Dedifferentiated amniotic fluid mesenchymal stem cell (primary cell): ENCODE results near the gene RASL11A.
"Not testable (repeated sequence)": the region's sequence is repeated elsewhere in the genome, so short reads cannot be mapped to it uniquely, and the experiment has no call there.

Experiments
- DNase-seq: peaks from one replicate; pipeline ENCODE4 v3.0.0-alpha.2; 2016; ENCODE audit errors: extremely low spot score

Gene RASL11A

DNA sequence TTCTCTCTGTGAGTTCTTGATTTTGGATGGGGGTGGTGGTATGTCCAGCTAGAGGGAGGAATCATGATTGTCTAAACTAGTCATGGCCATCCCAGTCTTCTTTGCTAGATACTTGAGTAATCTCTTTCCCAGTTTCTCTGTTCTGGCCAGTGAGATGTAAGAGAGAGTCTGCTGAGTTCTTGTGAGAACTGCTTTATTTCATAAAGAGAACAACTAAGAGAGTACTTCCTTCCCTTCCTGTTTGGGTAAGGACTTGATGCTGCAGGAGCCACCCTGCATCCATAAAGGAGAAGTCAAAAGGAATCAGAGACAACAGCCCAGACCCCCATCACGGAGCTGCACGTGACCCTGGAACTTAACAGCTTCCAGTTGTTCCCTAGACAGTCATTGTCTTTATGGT, 3.0 kb upstream of the RASL11A start:
- no peak for DNase-seq

GRCh38 chr13:27269114-27269665, 1.4 kb upstream of the RASL11A start:
- no peak for DNase-seq

GRCh38 chr13:27271570-27272096, 1.0 kb downstream of the RASL11A start:
- no peak for DNase-seq

- DNase-seq, result no peak
Measured at GRCh38 chr13:27273658-27274425, 3.2 kb downstream of the RASL11A start.

- no peak for DNase-seq
Measured at GRCh38 chr13:27274631-27275030, 4.0 kb downstream of the RASL11A start.

DNA sequence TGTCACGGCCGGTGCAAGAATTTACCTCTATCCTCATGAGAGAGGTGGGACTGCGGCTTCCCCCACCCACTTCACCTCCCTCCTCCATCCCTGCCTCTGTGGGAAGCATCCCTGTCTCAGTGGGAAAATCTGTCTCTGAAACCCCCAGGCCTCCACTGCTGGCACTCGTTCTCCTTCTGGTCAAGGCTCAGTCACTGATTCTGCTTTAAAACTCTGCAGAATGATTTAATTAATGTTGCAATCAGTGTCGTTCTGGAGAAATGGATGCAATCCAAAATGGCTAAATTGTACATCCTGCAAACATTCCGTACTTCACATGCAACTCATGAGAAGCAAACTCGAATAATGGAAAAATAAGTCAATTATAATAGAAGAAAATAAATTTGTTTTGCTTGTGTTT, 5.6 kb downstream of the RASL11A start:
- peak; percentile 62 for DNase-seq

GRCh38 chr13:27279506-27279905, 8.9 kb downstream of the RASL11A start:
- no peak for DNase-seq

DNA sequence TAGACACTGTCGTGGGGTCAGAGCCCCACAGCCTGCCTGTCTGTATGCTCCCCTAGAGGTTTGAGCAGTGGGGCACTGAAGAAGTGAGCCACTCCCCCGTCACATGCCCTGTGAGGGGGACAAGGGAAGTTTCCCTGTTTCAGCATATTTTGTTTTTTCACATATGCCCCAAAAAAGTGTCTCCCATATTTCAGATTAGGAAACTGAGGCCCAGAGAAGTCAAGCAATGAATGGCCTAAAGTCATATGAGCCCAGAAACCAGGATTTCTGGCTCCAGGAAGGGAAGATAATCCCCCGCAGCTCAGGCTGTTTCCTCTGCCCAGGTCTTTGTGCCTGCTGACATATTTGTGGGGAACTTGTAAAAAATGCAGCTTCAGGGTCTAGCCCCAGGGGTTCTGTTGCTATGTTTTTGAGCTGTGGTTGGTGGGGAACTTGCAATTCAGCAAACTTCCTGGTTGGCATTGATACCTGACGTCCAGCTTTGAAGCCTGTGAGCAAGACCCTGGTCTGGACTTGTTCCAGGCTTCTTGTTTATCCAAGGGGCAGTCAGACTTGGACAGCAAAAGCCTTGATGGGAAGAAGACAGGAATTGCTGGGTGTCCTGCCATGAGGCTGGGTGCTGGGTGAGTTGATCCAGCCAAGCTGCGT, 9.5 kb downstream of the RASL11A start:
- no peak for DNase-seq

GRCh38 chr13:27280841-27281240, 10.2 kb downstream of the RASL11A start:
- DNase-seq, result no peak

GRCh38 chr13:27281420-27281819, 10.8 kb downstream of the RASL11A start:
- no peak for DNase-seq

DNA sequence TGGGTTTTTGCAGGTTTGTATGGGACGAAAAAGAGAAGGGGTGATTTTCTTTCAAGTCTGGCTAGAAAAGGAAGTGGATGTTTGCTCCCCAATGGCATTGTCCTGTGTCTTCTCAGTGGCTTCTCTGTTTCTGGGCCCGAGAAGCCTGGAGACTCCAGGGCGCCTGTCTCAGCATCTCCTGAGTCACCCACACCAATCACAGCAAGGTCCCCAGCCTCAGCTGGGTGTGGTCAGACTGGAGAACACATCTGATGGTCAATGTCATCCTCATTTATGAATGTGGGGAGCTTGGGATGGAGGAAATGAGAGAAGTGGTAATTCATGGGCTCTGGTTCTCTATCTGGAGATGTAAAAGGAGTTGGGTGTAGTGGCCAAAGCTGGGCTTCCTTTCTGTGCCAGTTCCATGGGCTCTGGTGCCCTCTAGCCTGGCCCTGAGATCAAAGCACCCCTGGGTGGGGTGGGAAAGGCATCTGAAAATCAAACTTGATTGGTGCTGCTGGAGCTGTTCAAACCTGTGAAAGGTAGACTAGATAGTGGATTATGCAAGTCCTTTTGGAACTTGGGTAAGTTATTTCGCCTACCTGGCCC, 13.4 kb downstream of the RASL11A start:
- no peak for DNase-seq

- no peak for DNase-seq
Measured at GRCh38 chr13:27288392-27288791, 17.8 kb downstream of the RASL11A start.

- DNase-seq, result no peak
Measured at GRCh38 chr13:27289011-27289665, 18.5 kb downstream of the RASL11A start.

DNA sequence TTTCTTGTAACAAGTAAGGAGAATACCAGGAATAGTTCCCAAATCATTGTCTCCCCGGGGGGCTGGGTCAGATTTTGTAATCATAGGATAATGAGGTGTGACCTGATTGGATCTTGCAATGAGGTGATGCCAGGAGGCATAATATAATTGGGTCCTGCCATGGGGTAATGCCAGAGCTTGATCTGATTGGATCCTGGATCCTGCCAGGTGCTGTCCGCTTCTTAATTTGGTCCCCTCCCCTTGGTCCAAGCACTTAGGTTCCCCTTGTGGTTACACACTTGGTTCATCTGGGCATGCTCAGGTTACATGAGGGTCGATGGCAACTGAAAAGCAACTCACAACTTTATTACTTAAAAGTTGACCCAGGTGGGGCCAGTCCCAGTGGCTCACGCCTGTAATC, 20.1 kb downstream of the RASL11A start:
- DNase-seq, result no peak

DNA sequence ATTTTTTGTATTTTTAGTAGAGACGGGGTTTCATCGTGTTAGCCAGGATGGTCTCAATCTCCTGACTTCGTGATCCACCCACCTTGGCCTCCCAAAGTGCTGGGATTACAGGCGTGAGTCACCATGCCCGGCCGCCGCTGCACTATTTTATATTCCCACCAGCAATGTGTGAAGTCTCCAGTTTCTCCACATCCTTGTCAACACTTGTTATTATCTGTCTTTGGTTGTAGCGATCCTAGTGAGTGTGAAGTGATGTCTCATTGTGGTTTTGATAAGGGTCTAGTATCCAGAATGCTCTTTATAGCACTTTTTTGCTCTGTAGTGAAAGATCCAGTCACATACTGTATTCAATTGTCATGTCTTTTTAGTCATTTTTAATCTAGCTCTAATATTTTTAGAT, 21.3 kb downstream of the RASL11A start:
- not testable (repeated sequence) for DNase-seq

- DNase-seq, result no peak
Measured at GRCh38 chr13:27293076-27293691, 22.6 kb downstream of the RASL11A start.

- DNase-seq, result no peak
Measured at GRCh38 chr13:27293873-27294515, 23.4 kb downstream of the RASL11A start.

DNA sequence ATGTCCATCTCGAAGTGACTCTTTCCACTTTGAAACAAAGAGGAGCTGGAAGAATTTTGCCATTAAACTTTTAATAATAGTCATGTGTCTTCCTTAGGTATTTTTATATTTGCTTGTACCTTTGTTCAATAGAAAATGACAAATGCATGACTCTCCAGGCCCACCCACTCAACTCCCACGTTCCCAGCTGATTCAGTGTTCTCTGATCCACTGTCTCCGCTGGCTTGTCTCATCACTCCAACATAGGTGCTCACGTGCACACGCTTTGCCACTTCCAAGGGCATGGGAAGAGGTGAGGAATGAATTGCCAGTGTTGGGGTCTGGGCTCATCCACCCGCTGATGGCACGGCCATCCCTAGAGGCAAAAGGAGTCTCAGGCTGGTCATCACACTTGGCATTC, 24.5 kb downstream of the RASL11A start:
- no peak for DNase-seq

DNA sequence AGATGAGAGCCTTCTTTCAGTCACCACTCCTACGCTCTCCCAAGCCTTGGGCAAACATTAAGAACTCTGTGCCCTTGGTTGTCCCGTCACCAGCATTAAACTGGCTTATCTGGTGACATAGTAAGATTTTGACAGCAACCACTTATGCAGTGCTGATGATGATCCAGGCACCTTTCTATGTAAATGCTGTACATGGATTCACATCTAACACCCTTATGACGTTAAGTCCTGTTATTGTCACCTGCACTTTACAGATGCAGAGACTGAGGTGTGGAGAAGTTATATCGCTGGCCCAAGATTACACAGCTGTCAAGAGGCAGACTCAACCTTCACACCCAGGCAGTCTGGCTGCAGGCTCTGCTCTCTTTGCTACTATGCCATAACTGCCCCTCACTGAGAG, 25.0 kb downstream of the RASL11A start:
- DNase-seq, result no peak

GRCh38 chr13:27296496-27296895, 25.9 kb downstream of the RASL11A start:
- no peak for DNase-seq

DNA sequence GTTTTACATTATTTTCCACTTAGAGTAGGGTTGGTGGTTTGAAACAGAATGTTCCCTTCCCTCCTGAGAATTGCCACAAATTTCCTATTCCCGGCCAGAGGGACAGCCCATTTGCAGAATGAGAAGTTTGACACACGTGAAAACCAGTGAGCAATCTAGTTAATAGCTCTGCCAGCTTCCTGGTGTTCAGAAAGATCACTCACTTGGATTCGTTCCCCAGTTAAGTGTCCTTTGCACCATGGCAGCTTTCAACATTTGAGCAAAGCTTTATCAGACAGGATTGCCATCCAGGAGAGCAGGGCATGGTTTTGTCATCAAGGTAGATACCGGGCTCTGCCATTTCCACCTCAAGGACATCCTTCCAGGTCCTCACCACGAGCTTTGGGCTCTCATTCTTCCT, 28.2 kb downstream of the RASL11A start:
- DNase-seq, result no peak
